ENCODE data around the gene KLK13.

GRCh38 chr19:51093101-51093500, 28.2 kb upstream of the KLK13 start:
- no peak for TF ChIP-seq EZH2 (IDR thresholded peaks at IDR 0.05; ENCODE audit: low read length)
- no peak for TF ChIP-seq CTCF (optimal IDR thresholded peaks at IDR 0.05 in 1 of 3, IDR thresholded peaks at IDR 0.05 in 1 of 3, conservative IDR thresholded peaks at IDR 0.05 in 1 of 3; ENCODE audit: extremely low read depth in 1 of 3, insufficient read depth in 2 of 3, low read length in 3 of 3)

Data from keratinocyte (primary cell).